Peyer's patch (tissue), 4 donors: ENCODE data around the gene GALNT17.

Experiments
- CTCF ChIP-seq, 6 experiments: fragments of 450-650 bp in 4 of 6; fragments of 200-600 bp in 2 of 6; sonication (generic) in 1 of 6; IDR thresholded peaks; one replicate each; pipeline ENCODE4 v1.5.1; 2017 to 2019; ENCODE audit warnings: antibody characterized with exemption in 6 of 6, mild to moderate bottlenecking in 3 of 6, moderate library complexity in 1 of 6
- POLR2A ChIP-seq, 2 donors: fragments of 450-650 bp; IDR thresholded peaks; one replicate each; pipeline ENCODE4 v1.5.1; 2017; ENCODE audit warnings: antibody characterized with exemption in 2 of 2, mild to moderate bottlenecking in 2 of 2, moderate library complexity in 2 of 2

GRCh38 chr7:71424166-71425035 lies 292.5 kb downstream of the GALNT17 start:
- TF ChIP-seq CTCF (IDR thresholded peaks at IDR 0.05) (no peak), POLR2A (IDR thresholded peaks at IDR 0.05) (no peak)
